Measurements from ENCODE around the gene CEP41.

Gene CEP41

GRCh38 chr7:130430115-130430514 lies 10.7 kb downstream of the CEP41 start:
- TF ChIP-seq CTCF (IDR thresholded peaks at IDR 0.05; ENCODE audit: low read depth, low read length), result no peak
- no peak for DNase-seq (ENCODE audit: extremely low read depth, low read depth)

GRCh38 chr7:130429019-130429418 lies 11.8 kb downstream of the CEP41 start:
- DNase-seq (ENCODE audit: extremely low read depth, low read depth), result no peak
- no peak for TF ChIP-seq CTCF (IDR thresholded peaks at IDR 0.05; ENCODE audit: low read depth, low read length)

GRCh38 chr7:130426564-130426963 lies 14.3 kb downstream of the CEP41 start:
- DNase-seq (ENCODE audit: extremely low read depth, low read depth), result no peak
- no peak for TF ChIP-seq CTCF (IDR thresholded peaks at IDR 0.05; ENCODE audit: low read depth, low read length)

- no peak for DNase-seq (ENCODE audit: extremely low read depth, low read depth)
- TF ChIP-seq CTCF (IDR thresholded peaks at IDR 0.05; ENCODE audit: low read depth, low read length), result no peak
These were observed 15.0 kb downstream of the CEP41 start for GRCh38 chr7:130425796-130426195.

GRCh38 chr7:130423501-130424037 lies 17.2 kb downstream of the CEP41 start:
- no peak for TF ChIP-seq CTCF (IDR thresholded peaks at IDR 0.05; ENCODE audit: low read depth, low read length)
- DNase-seq (ENCODE audit: extremely low read depth, low read depth), result no peak

- TF ChIP-seq CTCF (IDR thresholded peaks at IDR 0.05; ENCODE audit: low read depth, low read length), result no peak
- no peak for DNase-seq (ENCODE audit: extremely low read depth, low read depth)
These were observed 19.1 kb downstream of the CEP41 start for GRCh38 chr7:130421684-130422083.

GRCh38 chr7:130420943-130421578 lies 19.8 kb downstream of the CEP41 start:
- no peak for TF ChIP-seq CTCF (IDR thresholded peaks at IDR 0.05; ENCODE audit: low read depth, low read length)
- no peak for DNase-seq (ENCODE audit: extremely low read depth, low read depth)
